Activated CD4-positive, alpha-beta T cell treated with anti-CD3 and anti-CD28 coated beads, Interleukin-2, Interleukin-6, amounts not matched to agents 100 ng/mL and 50 ng/mL, durations not matched to agents 16 hours and 8 hours (primary cell): ENCODE results near the gene TRIOBP.
A peak's percentile ranks its signal among the peaks of the same experiment; 100 is the strongest.
"Not testable (repeated sequence)": the region's sequence is repeated elsewhere in the genome, so short reads cannot be mapped to it uniquely, and the experiment has no call there.

Source experiments
- DNase-seq: peaks from one replicate; pipeline ENCODE4 v3.0.0-alpha.2; 2020

The TRIOBP gene

DNA sequence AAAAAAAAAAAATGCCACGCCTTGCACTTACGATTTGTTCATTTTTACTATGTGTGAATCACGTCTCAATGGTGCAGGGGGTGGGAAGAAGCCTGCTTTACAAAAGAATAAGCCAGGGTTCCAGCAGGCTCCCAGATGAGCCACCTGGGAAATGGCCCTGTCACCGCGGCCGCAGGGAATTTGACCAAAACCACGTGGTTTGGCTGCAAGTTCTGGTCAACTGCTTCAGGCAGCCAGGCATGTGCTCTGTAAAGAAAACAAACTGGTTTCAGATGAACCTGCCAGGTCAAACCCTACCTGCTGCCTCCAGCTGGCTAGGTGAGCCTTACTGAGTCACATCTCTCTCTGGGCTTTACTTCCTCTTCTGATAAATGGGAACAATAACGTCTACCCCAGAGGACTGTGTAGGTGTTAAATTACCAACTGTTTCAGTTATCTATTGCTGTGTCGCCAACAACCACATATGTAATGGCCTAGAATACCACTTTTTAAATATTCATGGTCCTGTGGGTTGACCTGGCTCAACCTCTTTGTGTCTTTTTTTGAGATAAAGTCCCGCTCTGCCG, 80.4 kb downstream of the TRIOBP start:
- DNase-seq, result no peak

DNA sequence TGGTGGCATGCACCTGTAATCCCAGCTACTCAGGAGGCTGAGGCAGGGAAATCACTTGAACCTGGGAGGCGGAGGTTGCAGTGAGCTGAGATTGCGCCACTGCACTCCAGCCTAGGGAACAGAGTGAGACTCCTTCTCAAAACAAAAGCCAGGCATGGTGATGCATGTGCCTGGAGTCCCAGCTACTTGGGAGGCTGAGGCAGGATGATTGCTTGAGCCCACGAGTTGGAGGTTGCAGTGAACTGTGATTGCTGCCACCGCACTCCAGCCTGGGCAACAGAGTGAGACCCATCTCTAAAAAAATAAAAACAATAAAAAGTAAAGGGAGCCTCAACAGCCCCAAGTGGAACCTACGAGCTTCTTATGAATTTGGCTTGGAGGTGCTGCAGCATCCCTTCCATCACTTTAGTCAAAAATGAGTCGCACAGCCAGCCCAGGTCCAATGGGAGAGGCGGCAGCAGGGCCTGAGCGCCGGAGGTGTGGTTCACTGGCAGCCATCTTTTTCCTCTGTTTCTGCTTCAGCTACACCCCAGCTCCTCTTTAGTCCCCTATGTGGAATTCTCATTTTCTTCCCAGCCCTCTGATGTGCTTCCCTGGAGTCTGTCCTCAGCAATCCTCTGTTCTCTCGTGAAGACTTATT, 81.6 kb downstream of the TRIOBP start:
- DNase-seq, result no peak

DNA sequence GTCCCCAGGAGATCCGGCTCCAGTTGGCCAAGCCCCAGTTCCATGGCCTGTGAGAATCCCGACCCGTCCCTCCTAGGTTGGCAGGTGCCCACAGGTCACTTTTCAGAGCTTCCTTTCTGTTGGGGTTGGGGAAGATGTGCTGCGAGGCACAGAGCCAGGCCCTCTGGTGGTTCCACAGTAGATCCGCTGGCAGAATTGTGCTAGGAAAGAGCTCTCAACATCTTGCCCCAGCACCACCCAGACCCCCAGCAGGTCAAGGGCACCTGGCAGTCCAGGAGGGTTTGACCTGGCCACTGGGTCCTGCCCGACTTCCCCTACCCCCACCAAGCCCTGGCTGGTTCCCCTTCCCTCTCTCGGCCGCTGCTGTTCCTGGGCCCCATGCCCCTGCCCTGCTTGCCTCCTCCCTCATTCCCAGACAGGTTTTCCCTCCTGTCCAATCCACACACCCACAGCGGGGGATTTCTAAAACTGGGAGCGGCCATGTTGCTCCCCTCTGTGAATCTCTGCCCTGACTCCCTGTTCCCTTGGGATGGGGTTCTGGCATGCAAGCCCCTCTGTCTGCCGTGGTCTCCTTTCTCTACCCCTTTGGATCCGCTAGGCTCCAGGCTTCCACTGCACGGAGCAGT, 84.7 kb downstream of the TRIOBP start:
- DNase-seq, result no peak

DNA sequence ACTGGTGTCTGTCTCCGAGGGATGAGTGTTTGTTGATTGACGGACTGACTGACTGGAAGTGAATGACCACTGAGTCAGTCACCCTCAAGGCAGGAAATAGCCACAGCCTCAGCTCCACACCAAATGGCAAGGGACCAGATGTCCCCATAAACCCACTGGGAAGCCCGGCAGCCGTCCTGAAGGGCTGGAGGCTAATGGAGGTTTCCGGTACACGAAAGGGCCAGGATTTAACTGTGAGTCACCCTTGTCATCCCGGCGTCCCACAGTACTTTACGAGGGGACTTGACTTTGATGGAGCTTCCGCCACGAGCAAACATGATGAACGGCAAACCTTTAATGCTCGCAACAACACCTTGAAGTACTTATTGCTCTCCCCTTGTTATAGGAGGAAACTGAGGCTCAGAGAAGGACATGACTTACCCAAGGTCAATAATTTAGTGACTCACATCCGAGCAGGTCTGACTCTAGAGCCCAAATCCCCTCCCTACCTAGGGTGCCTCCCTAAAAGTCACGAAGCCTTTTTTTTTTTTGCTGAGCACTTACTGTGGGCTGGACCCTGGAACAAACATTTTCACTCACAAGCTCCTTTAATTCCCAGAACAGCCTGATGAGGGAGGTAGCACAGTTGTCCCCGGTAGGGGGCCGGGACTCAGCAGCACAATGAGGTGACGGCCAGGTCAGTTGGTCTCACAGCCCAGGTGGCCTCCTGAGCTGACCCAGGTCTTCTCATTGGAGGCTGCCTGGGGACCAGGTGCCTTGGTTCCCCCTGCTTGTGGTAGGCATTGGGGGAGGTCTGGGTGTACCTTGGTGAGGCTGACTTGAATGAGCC, 85.7 kb downstream of the TRIOBP start:
- no peak for DNase-seq

DNA sequence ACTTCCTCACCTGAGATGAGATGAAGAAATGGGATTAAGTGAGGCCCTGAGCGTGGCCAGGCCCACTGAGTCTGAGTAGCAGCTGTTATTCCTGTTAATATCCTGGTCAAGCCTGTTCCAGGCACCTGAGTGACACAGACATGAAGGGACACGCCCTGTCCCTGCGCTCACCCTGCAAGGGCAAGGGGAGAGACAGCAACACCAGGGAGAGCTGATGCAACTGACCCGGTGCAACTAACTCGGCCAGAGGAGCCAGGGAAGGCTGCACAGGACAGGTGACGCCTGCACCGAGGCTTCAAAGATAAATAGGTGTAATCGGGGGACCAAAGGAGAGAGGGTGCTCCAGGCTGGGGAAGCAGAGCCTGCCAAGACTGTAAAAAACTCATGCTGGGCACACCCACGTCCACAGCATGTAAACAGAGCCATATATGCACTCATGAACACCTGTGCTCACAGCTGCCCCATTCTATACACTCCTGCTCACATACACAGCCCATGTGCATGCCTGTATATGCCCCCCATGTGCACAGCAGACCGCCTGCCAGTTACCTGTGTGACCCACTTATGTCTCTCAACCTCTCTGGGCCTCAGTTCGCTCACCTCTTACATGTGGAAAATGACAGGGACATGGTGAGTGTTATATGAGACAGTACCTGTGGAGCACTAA, 88.1 kb downstream of the TRIOBP start:
- DNase-seq, result no peak

DNA sequence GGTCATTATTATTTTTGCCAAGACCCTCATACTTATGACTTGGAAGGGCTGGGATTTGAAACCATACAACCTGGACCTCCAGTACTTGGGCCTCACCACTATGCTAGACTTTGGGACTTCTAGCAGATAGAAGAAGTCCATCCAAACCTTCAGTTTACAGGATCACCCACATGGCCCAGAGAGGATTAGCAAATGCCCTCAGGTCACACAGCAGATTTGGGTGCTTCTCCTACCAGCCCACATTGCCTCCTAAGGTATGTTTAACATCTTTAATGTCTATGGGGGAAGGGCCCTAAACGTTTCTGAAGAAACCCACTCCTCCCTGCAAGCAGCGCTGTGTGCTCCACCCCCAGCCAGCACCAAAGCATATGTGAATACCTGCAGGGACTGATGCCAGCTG, 93.4 kb downstream of the TRIOBP start:
- no peak for DNase-seq

DNA sequence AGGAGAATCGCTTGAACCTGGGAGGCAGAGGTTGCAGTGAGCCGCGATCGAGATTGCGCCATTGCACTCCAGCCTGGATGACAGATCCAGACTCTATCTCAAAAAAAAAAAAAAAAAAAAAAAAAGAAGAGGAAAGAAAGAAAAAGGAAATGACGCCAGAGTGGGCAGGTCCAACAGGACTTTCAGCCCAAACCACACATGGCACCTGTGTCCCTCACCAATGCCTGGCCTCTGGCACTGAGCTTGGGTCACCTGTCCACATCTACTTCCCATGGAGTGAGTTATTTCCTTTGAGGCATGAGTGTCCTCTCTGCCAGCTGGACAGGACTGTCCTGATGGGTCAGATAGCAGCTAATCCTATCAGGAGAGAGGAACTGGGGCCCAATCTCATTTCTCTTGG, 95.6 kb downstream of the TRIOBP start:
- no peak for DNase-seq

DNA sequence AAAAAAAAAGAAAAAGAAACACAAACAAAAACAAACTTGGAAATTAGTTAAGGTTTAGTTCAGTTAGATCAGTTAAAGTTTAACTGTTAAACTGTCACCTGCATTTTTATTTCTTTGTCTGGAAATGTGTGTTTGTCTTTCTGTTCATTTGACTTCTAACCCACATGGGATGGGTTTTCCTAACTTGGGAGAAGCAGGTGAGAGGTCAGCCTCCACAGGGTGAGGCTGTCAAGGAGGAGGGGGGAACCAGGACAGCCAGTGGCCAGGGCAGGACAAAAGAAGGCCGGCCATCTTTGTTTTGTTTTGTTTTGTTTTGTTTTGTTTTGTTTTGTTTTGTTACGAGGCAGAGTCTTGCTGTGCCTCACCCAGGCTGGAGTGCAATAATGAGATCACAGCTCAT, 97.5 kb downstream of the TRIOBP start:
- no peak for DNase-seq

DNA sequence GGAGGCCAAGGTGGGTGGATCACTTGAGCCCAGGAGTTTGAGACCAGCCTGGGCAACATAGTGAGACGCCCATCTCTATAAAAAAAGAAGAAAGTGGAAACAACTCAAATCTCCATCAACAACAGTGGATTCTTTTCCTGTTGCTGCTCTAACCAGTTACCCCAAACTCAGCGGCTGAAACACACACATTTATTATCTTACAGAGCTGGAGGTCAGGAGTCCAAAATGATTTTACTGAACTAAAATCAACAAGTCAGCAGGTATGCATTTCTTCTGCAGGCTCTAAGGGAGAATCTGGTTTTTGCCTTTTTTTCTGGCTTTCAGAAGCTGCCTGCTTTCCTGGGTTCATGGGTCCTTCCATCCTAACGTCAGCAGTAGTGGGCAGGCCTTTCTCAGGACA, 99.2 kb downstream of the TRIOBP start:
- DNase-seq, result no peak

DNA sequence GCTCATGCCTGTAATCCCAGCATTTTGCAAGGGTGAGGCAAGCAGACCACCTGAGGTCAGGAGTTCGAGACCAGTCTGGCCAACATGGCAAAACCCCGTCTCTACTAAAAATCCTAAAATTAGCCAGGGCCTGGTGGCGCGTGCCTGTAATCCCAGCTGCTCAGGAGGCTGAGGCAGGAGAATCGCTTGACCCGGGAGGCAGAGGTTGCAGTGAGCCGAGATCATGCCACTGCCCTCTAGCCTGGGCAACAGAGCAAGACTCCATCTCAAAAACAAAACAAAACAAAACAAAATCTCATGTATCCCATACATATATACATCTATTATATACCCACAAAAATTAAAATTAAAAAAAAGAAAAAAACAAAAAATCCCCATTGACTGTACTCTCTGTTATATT, 100.4 kb downstream of the TRIOBP start:
- DNase-seq, result not testable (repeated sequence)

DNA sequence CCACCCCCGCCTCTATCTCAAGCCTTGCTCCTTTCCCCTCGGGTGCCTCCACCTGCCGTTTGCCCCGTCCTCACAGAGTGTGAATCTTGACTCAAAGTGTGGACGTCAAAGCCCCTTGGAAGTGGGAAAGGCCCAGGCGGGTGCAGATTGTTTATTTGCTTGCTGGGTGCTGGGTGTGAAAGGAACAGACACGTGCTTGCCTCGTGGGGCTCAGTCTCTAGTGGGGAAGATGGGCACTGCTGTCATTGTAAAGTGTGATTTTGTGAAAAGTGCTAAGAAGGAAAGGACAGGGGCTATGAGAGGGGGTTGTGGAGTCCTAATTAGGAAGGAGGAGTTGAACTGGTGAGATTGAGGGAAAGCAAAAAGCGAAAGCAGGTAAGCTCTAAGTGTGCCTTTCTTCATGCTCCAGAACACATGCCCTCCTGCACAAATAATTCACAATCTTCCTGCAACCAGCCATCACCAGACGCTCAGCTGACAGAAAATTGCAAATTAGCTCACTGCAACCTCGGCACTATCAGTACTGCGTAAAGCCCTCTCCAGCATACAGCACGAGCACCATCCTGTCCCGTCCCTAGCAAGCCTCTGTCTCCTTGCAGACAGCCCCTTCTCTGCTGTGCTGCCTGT, 101.1 kb downstream of the TRIOBP start:
- no peak for DNase-seq

DNA sequence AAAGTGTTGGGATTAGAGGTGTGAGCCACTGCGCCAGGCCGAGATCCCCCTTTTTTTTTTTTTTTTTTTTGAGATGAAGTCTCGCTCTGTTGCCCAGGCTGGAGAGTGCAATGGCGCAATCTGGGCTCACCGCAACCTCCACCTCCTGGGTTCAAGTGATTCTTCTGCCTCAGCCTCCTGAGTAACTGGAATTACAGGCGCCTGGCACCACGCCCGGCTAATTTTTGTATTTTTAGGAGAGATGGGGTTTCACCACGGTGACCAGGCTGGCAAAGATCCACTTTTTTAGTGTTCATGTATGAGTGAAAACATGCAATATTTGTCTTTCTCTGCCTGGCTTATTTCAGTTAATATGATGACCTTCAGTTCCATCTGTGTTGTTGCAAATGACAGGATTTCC, 103.1 kb downstream of the TRIOBP start:
- not testable (repeated sequence) for DNase-seq

DNA sequence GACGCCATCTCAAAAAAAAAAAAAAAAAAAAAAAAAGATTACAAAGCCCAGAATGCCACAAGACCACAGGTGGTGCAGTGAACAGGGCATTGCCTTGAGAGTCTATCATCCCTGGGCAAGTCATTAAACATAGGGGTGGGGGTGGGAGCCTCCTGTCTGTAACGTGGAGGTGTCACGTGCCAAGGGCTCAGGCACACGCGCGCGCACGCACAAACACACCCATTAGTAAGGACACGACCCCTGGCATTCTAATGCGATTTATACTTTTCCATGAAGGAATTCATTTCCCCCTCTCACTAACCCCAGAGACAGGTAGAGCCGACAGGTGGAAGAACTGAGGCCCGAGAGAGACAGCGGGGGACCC, 105.1 kb downstream of the TRIOBP start:
- no peak for DNase-seq

DNA sequence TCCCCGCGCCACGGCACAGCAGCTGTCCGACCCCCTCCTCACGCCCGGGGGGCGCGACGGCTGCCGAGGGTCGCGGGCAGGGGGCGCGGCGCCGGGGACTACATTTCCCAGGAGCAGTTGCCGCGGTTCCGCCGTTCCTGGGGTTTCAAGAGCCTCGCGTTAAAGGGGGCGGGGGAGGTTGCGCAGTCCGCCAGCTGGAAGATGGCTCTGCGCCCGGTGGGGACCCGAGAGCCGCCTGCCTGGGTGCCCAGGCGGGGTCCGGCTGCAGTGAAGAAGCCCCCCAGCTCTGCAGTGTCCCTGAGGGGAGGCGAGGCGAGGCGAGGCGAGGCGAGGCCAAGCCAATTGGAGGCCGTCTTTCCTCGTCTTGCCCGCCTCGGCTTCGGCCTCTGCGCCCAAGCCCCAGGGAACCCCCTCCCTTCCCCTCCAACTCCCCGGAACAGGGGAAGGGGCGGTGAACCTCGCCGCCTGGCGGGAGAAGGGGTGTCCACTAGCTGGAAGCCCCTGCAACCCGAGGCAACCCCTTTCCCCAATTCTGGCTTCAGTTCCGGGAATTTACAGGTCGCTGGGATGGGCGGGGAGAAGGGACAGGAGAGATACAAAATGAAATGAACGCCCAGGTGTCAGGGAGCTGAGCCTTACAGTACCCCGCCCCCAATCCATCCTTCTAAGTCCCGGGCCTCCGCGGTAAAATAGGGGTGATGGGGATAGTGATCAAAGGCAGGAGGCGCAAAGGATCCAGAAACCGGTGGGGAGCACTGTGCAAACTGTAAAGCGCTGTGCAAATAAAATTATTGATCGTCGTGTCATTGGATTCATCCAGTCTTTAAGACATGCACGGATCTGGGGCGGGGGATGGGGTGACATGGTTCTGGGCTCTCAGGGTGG, 105.7 kb downstream of the TRIOBP start:
- no peak for DNase-seq

DNA sequence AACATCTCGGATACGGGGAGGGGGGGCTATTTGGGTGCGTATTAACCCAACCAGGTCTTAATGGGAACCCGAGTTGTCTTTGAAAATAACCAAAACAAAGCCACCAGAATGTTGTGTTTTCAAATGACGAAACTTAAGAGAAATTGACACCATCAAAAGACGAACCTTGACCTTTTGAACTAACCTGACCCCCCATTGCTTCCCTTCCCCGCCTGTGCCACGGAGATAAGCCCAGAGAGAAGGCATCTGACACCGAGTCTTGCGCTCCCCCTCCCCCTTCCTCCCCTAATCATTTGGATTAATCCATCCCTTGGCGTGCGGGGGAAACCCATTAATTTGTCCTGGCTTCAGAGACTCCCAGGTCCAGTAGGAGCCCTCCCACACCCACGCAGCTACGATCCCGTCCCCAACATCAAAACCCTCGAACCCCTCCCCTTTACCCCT, 106.4 kb downstream of the TRIOBP start:
- DNase-seq, result no peak

DNA sequence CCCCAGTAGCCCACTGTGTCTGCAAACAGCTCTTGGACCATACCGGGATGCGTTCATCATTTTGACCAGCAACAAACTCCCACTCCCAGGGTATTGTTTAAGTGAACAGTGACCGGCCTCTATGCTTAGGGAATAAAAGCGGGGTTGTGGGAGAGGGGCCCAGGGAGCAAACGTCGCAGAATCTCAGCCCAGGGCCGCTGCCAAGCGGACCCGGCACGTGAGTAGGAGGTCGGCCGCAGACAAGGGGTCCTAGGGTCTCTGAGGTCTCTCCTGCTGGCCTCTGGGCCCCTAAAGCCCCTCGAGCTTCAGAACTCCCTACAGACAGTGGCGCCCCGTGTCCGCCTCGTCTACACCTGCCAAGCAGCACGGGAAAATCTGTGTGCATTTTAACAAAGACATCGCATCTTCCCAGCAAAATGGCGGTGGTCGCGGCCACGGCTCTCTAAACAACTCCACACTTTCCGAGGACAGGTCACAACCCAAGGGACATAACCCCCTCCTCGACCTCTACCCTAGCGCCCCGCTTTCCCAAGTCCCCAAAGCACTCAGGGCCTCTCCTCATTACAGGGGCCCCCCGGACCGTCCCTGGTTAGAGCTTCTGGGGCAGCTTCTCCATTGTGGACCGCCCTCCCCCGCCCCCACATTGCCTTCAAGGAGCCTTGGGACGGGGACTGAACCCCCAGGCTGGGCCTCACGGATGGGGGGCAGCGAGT, 106.9 kb downstream of the TRIOBP start:
- DNase-seq, result no peak

DNA sequence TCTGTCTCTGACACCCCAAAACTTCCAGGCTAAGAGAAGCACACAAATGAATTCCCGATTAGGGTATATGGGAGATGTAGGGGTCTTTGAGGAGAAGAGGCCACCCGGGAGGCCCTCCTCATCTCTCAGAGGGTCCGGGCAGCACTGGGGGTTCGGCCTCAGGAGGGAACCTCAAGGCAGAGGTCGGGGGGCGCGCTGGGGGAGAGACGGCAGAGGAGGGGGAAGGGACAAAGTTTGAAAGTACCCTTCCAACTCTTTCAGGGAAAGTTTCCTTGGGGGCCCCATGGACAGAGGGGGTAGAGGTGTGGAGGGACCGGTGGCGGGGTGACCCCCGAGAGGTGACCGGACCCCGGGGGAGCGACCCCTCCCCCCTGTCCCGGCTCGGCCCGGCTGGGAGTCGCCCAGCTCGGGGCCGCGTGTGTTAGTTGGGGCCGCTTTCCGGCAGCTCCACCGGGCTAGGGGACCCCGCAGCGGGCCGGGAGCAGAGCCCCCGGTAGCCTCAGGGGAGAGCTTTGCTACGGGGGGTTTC, 107.6 kb downstream of the TRIOBP start:
- DNase-seq, result no peak

DNA sequence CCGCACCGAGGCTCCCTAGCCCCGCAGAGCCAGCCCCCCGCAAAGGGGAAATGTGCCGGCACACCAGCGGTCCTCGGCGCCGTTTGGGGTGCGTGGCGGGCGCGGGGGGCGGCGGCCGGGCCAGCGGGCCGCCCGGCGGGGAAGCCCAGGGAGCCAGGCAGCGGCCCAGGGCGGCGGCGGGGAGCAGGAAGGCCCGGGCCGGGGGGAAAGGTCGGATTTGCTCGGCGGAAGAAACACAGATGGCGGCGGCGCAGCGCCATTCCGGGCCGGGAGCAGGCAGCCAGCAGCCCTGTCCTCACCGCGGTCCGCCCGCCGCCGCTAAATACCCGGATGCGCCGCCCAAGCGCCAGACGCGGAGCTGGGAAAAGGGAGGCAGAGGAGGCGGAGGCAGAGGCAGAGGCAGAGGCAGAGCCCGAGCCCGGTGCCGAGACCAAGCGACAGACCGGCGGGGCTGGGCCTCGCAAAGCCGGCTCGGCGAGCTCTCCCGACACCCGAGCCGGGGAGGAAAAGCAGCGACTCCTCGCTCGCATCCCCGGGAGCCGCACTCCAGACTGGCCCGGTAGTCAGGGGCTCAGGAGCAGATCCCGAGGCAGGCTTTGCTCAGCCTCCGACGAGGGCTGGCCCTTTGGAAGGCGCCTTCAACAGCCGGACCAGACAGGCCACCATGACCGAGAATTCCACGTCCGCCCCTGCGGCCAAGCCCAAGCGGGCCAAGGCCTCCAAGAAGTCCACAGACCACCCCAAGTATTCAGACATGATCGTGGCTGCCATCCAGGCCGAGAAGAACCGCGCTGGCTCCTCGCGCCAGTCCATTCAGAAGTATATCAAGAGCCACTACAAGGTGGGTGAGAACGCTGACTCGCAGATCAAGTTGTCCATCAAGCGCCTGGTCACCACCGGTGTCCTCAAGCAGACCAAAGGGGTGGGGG, 108.3 kb downstream of the TRIOBP start:
- peak; percentile 81 for DNase-seq

DNA sequence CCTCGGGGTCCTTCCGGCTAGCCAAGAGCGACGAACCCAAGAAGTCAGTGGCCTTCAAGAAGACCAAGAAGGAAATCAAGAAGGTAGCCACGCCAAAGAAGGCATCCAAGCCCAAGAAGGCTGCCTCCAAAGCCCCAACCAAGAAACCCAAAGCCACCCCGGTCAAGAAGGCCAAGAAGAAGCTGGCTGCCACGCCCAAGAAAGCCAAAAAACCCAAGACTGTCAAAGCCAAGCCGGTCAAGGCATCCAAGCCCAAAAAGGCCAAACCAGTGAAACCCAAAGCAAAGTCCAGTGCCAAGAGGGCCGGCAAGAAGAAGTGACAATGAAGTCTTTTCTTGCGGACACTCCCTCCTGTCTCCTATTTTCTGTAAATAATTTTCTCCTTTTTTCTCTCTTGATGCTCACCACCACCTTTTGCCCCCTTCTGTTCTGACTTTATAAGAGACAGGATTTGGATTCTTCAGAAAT, 109.0 kb downstream of the TRIOBP start:
- no peak for DNase-seq
